GM19463 (cell line): Measurements from ENCODE around the gene GKN1.

Experiments
- ATAC-seq: cut with Tn5 transposase; IDR thresholded peaks from one replicate; pipeline ENCODE4 v1.9.1; 2021; ENCODE audit warnings: mild to moderate bottlenecking, moderate library complexity; ENCODE audit not compliant: unreplicated experiment

GKN1 gene, protein sequence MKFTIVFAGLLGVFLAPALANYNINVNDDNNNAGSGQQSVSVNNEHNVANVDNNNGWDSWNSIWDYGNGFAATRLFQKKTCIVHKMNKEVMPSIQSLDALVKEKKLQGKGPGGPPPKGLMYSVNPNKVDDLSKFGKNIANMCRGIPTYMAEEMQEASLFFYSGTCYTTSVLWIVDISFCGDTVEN

DNA sequence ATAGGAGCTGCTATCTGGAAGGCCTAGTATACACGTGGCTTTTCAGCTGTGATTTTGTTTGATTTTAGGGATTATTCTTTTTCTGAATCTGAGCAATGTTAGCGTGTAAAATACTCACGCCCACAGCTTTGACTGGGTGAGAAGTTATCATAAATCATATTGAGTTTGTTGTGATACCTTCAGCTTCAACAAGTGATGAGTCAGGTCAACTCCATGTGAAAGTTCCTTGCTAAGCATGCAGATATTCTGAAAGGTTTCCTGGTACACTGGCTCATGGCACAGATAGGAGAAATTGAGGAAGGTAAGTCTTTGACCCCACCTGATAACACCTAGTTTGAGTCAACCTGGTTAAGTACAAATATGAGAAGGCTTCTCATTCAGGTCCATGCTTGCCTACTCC lies at the start of gene GKN1:
TSS of gene GKN1 (plus strand) at position 386 of the 400 bp plus-strand sequence. CDS start 42 bp downstream, outside the sequence.
- no peak for ATAC-seq

DNA sequence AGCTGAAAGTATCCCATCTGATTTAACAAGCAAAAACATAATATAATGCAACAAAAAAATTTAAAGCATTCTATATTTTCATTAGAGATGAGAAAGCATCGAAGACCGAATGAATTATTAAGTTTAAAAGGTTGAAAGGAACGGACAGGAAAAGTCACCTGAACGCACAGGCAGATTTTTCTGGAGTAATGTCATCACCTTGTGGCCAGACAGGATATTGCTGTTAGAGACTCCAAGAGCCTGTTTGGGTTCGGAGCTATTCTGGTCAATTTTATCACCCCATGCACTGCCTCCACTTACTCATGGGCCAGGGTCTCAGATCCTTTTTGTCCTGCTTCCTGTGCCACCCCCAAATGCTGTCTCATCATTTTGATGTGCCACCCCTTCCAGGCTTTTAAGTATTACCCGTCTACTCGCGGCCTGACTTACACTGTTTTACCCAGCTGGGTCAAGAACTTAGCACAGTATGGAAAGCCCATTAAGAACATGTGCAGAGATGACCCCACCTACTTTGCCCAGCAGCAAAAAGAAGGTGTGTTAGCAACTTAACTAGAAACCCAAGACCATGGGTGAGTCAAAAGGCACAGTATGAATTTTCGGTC lies 49.0 kb upstream of the GKN1 start:
- peak; percentile 67 for ATAC-seq

DNA sequence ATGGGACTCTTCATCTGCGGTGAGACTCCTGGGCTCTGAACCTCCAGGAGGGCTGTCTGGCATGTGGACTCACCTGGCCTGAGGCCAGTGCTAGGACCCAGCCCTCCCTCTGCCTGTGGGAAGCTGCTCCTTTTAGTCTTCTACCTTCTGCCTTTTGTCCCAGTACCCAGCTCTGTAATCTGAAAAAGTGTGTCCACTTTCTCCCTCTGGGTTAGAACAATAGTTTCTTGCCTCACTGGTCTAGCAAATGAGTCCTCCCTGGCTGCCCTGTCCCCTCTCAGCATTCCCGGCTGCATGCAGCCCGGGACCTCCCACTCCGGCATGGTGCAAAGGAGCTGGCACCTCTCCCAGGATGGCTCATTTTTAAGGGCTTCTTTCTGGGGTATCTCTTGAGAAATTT lies 47.6 kb upstream of the GKN1 start:
- ATAC-seq, result no peak

DNA sequence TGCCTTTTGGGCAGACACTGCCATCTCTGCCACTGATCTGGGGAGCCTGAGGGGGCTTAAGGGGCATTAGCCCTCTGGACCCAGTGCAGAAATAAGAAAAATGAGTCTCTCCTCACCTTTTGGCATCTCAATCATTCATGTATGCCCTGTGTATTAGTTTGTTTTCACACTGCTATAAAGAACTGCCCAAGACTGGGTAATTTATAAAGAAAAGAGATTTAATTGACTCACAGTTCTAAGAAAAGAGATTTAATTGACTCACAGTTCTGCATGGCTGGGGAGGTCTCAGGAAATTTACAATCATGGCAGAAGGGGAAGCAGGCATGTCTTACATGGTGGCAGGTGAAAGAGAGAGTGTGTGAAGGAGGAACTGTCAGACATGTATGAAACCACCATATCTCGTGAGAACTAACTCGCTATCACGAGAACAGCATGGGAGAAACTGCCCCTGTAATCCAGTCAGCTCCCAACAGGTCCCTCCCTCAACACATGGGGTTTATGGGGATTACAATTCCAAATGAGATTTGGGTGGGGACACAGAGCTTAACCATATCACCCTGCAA lies 43.2 kb upstream of the GKN1 start:
- ATAC-seq, result no peak

DNA sequence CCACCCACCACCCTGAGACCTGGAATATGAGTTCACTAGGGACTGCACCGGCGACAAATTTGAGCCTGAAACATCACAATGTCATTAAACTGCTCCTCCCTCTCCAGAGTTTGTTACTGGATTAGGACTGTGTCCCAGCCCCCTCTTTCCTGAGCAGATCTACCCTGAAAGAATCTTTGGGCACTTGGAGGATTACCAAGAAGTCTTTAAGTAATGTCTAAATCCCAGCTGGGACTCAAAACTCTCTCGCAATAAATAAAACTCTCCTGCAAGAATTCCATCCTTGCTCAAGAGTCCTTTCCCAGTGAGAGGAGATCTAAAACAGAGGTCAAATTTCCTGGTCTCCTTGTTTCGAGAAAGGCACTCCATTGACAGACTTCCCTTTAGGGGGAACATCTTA lies 42.6 kb upstream of the GKN1 start:
- ATAC-seq, result no peak

DNA sequence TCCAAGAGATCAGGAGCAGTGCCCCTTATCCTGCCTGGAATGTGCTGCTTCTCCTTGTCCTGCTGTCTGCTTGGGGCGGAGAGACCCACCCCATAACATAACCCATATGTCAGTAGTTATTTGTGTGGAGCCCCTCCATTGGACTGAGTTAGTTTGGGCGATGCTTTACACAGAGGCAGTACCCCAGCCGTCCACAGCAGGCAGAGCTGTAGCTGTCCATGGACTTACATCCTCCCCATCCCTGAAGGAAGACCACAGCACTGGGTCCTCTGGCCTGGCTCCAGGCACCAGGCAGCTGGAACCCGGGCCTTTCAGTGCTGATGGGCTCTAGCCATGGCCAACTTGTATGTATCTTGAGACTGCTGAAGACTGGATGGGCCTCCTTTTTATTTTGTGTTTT lies 42.0 kb upstream of the GKN1 start:
- ATAC-seq, result no peak

DNA sequence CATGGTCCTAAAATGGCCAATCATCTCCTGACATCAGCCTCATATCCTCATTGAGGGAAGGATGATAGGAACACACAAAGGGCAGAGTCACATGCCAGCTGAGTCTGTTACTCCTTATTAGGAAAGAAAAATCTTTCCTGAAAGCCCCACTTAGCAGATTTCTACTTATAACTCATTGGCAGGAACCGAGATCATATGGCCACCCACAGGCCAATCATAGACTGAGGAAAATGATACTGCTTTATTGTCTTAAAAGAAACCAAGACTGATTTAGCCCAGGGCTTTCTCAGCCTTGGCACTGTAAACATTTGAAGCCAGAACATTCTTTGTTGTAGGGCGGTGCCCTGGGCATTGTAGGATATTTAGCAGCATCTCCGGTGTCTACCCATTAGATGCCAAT lies 40.4 kb upstream of the GKN1 start:
- no peak for ATAC-seq

DNA sequence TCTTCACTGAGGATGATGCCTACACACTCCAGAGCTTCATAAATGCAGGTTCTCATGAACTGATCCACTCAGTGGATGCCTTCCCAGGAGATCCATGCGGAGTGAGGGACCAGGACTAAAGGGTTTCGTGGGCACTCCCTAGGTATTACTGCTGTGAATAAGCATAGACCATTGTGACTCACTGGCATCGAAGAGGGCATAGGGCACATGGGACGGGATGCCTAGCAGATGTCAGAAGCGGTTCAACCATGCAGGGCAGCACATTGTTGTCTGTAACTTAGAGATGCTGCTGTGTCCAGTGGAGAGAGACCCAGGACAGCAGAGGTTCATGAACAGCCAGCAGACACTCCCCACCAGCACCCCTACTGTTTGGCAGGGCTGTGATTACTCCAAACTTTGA lies 39.0 kb upstream of the GKN1 start:
- no peak for ATAC-seq

DNA sequence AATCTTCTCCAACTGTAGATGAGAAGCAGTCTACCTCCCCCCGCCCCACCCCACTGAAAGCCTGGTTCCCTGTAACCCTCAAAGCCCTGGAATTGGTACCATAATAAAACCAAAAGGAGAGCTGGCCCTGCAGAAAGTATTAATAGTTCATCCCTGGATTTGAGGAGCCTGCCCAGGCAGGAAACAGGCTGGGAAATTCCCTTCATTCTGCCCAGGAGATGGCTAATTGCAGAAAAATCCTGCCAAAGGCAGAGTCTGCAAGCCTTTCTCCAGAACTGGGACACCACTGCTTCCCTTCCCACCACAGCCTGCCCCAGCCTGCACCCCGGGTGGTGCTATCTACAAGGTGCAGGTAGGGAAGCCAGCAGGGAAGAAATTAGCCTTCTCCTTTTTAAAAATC lies 38.0 kb upstream of the GKN1 start:
- ATAC-seq, result no peak

DNA sequence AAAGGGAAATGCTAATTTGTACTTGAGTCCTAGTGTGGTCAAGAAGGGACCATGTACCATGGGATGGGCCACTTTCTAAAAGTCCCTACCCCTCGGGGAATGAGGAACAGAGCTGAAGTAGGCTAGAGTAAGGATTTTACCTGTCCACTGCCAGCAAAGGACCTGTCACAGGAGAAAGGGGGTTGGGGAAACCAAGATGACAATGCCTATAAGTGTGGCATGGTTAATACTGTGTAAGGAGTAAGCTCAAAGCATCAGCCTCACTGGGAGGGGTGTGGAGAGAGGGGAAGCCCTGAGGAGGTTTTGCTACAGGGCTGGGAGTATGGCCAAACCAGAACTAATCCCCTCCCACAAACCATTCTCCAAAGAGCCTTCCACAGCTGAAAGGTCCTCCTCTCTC lies 37.5 kb upstream of the GKN1 start:
- ATAC-seq, result no peak

DNA sequence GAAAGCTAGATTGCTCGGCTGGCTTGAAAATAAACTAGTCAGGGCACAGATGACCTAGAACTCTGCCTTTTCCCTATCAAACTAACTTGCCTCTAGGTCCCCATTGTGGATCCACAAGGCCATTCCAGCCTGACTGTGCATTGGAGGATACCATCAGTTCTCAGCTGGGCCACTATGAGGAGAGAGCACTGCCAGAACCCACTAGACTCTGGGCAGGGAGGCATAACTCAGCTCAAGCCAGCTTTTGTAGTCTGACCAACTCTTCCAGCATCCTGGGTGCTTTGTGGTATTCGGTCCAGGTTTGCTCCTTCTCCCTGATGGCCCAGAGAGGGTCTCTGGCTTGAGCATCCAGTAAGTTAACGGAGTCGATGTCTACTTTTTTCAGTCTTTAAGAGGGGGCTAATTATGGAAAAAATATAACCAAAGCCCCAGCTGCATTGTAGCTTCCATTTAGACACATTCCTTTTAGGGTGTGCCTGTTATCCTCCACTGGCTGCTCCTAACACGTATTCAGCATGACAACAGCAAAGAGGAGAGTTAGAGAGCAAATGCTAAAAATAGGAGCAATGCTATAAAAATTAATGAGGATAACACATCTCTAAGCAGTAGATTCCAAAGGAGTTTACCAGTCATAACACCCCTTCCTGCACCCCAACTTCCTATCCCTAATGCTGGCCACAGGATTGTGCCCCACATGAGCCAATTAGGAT lies 36.9 kb upstream of the GKN1 start:
- ATAC-seq, result no peak

DNA sequence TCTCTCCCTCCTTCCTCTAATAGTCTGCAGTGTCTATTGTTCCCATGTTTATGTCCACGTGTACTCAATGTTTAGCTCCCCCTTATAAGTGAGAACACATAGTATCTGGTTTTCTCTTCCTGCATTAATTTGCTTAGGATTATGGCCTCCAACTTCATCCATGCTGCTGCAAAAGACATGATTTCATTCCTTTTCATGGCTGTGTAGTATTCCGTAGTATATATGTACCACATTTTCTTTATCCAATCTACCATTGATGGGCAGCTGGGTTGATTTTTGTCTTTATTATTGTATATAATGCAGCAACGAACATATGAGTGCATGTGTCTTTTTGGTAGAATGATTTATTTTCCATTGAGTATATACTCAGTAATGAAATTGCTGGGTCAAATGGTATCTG lies 35.5 kb upstream of the GKN1 start:
- ATAC-seq, result no peak

DNA sequence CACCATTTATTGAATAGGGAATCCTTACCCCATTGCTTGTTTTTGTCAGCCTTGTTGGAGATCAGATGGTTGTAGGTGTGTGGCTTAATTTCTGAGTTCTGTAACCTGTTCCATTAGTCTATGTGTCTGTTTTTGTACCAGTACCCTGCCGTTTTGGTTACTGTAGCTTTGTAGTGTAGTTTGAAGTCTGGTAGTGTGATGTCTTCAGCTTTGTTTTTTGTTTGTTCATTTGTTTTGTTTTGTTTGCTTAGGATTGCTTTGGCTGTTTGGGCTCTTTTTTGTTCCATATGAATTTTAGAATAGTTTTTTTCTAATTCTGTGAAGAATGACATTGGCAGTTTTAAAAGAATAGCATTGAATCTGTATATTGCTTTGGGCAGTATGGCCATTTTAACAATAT lies 34.5 kb upstream of the GKN1 start:
- no peak for ATAC-seq

DNA sequence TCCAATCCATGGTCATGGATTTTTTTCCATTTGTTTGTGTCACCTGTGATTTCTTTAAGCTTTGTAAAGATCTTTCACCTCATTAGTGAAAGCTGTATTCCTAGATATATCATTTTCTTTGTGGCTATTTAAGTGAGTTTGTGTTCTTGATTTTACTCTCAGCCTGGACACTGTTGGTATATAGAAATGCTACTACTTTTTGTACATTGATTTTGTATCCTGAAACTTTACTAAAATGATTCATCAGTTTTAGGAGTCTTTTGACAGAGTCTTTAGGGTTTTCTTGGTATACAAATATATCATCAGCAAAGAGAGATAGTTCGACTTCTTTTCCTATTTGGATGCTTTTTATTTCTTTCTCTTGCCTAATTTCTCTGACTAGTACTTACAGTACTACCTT lies 34.1 kb upstream of the GKN1 start:
- ATAC-seq, result no peak

DNA sequence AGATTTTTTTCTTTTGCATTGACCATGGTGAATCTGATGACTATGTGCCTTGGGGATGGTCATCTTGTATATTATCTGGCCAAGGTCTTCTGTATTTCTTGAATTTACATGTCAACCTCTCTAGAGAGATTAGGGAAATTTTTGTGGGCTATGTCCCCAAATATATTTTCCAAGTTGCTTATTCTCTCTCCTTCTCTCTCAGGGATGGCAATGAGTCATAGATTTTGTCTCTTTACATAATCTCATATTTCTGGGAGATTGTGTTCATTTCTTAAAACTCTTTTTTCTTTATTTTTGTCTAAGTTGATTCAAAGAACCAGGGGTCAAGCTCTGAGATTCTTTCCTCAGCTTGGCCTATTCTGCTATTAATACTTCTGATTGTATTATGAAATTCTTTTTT lies 31.6 kb upstream of the GKN1 start:
- ATAC-seq, result no peak

DNA sequence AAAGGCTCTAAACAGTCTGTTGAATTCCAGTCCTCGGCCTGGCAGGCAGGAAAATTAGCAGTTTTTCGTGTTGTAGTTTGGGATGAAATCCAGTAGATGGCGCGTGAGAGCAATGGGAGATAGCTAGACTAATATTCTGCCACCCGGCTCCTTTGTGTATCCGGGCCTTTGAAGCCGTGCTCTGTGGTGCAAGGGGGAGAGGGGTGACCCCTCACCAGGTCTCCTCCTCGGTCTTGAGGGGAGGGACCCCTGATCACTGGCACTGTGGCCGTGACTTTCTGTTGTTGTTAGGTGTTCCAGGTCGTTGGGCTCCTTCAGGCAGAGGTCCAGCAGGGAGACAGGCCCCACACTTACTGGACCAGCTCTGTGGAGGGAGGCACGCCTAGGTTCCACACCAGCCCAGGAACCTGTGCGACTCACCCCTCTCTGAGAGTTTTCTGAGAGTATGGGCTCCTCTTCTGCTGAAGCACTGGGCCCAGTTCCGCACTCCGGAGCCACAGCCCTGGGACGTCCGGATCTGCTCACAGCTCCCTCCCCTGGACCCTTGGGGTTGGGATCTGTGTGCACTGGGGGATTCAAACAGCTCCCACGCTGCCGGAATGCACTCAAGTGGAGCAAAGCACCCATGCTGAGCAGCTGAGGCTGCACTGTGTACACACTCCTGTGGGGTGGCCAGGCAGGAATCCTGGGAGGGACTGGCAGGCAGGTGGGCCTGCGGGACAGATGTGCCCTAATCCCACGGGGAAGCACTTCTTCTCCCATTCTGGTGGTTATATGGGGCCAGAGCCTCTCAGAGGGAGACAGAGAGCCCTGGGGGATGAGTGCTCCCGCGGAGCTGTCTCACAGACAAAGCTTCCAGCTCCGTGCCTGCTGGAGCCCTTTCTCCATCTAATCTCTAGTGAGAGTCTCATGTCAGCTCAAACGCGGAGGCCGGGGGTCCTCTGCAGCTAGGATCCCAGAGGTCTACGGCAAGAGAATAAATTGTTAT lies 30.6 kb upstream of the GKN1 start:
- no peak for ATAC-seq

DNA sequence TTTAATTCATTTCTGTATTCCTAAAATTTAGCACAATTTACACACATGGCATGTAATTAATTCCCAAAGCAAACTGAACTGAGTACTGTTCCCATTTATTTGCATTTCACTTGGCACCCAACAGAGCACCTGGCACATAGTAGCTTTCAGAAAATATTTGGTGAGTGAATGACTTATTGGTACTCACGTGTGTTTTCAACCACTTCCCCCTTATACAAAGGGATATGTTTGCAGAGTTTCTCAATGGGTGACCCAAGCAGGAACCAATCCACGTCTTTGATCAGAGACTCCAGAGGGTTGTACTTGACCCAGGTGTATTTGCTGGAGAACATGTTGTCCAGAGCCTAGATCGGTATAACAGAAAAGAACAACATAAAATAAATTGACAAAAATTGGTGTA lies 28.3 kb upstream of the GKN1 start:
- no peak for ATAC-seq

DNA sequence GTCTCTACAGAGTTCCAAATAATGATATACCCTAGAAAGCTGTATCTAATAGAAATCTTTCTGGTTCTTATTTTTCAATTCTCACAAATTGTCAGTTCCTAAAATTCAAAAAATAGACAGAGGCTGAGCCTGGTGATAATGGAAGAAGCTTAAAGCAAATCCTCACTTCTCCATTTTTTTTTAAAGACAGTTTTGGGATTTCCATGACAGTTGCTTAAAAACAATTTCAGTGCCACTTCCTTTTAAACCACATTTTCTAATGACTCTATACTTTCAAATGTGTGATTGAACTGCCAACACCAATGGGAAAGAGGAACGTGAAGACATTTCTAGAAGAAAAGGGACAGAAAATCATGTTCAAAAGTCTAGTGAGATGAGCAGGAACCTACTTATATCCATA lies 25.7 kb upstream of the GKN1 start:
- no peak for ATAC-seq

DNA sequence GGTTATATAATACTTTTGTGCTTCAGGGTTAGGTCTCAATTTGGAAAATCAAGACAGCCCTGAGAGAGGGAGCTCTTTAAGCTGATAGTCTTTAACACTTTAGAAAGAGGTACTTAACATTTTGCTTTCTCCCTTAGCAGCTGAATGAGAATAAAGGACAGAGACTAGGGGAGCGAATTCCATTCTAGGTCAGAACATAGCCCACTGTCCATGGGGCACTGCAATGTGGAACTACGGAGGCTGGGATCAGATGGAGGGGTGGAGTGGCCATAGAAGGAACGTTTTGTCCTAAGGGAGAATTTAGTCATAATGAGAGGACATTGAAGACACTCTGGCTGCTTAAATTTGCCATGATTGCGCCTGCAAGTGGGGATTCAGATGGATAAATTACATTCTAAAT lies 22.5 kb upstream of the GKN1 start:
- ATAC-seq, result no peak

DNA sequence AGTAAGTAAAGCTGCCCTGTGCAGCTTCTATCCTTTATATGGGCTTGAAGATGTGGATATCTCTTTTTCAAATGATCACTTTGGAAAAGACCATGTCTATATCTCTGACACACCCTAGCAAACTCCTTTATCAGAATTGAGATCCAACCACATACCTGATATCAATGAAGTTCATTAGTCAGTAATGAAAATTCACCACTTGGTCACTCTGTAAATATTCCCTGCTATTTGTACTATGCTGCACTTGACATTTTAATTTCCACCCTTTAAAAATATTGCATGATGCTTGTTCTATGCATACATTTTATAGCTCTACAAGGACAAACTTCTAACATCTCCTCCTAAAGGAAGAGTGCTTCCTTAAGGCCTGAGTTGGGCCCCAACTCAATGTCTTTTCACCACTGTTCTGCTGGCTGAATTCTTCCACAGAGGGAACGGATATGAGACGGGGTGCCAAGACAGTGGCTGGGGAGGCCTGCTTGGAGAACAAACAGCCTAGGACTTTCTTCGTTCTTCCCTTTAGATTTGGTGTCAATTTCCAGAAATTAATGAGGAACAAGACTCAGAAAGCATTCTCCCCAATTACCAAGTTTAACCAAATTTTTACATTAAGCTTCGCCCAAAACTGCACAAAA lies 21.4 kb upstream of the GKN1 start, which contains the start of gene GKN2:
TSS of gene GKN2 (minus strand) at position 7 of the 635 bp plus-strand sequence. CDS start 32 bp downstream, outside the sequence.
- no peak for ATAC-seq
